GM21381 (cell line): ENCODE results near the gene ME3.
A peak's percentile ranks its signal among the peaks of the same experiment; 100 is the strongest.
"Not testable (repeated sequence)": the region's sequence is repeated elsewhere in the genome, so short reads cannot be mapped to it uniquely, and the experiment has no call there.

Source experiments
- ATAC-seq: cut with Tn5 transposase; IDR thresholded peaks from one replicate; pipeline ENCODE4 v1.9.1; 2021; ENCODE audit warnings: mild to moderate bottlenecking, moderate library complexity; ENCODE audit not compliant: unreplicated experiment

ME3 gene

GRCh38 chr11:86666193-86666592 is 6.2 kb downstream of the ME3 start:
- no peak for ATAC-seq

GRCh38 chr11:86664930-86665329 is 7.5 kb downstream of the ME3 start:
- ATAC-seq = no peak

DNA sequence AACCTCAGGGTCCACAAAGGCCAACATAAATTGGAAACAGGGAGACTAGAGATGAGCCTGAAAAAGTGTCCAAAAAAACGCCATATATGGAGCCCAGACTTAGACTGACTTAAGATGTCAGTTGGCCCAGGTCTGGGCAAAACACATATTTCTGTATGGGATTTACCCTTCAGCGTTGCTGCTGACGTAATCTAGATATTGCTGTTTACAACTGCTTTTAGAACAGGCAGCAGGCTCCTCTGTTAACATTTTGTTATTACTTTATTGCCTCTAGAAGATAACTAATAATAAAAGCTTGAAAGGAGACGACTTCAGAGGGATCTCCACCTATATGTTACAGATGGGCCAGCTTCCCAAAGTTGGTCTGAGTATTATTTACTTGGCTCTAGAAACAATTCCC is 8.7 kb downstream of the ME3 start:
- no peak for ATAC-seq

GRCh38 chr11:86663291-86663690 is 9.1 kb downstream of the ME3 start:
- ATAC-seq = no peak

- no peak for ATAC-seq
Measured at GRCh38 chr11:86660736-86661135, 11.7 kb downstream of the ME3 start.

- no peak for ATAC-seq
Measured at GRCh38 chr11:86660088-86660487, 12.3 kb downstream of the ME3 start.

- no peak for ATAC-seq
Measured at GRCh38 chr11:86658534-86658933, 13.9 kb downstream of the ME3 start.

- ATAC-seq = not testable (repeated sequence)
Measured at GRCh38 chr11:86645212-86645611, 27.2 kb downstream of the ME3 start.

DNA sequence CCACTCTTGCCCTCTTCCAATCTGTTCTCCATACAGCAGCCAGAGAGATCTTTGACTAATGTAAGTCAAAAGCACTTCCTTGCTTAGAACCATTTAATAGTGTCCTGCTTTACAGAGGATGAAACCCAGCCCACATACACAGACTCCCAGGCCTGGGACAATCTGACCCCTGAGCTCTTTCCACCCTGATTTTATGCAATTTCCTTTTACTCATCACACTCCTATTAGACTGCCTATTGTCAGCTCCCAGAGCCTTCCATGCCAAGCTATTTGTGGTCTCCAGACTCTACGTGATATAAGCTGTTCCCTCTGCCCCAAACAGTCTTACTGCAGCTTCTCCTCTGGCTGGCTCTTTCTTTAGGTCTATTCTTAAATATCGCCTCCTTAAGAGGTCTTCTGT is 28.1 kb downstream of the ME3 start:
- no peak for ATAC-seq

- no peak for ATAC-seq
Measured at GRCh38 chr11:86641537-86642261, 30.7 kb downstream of the ME3 start.

DNA sequence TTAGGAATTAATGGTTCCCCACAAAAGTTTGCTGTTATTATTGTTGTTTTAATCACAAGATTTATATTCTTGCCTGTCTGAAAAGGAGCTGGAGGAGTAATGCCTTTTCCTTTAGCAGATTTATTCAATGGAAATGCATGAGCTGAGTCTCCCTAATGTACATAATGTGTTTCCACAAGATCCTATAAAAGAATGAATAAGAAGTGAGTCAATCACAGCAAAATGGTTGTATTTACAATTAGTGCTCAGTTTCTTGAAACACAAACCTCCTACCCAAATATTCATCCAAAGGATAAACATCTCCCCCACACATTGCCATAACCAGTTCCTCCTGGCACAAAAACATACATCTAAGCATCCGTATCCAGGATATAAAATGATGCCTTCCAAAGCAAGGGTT is 33.3 kb downstream of the ME3 start:
- no peak for ATAC-seq

DNA sequence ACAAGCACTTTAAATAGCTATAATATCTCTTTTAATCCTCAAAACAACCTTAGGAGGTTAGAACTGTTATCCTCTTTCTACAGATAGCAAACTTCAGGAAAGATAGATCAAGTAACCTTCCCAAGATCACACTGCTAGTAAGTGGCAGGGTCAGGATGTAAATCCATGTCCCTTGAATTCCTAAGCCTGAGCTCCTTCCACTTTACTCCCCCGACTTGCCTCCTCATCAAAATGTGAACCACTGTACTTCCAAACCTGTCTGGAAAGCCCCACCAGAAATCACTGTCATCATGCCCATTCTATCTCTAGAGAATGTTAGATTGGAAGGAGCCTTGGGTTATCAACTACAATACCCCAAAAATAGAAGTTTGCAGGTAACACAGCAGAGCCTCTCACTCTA is 33.7 kb downstream of the ME3 start:
- no peak for ATAC-seq

- no peak for ATAC-seq
Measured at GRCh38 chr11:86637988-86638387, 34.4 kb downstream of the ME3 start.

DNA sequence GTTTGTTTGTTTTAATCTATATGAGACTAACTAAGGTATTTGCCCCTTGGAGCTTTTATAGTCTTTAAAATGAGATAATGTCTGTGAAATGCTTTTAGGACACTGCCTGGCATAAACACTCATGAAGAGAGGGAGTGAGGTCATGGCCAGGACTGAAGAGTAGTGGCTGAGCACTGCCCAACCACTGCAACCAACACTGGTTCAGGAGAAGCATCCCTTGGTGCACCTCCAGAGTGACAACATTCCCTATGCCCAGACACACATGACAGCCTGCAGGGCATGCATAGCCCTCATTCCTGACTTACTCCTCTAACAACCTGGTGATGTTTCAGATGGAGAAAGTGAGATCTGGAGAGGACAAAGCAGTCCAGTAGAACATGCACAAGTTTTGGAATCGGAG is 36.1 kb downstream of the ME3 start:
- ATAC-seq = no peak

GRCh38 chr11:86632499-86633269 is 39.7 kb downstream of the ME3 start:
- no peak for ATAC-seq

DNA sequence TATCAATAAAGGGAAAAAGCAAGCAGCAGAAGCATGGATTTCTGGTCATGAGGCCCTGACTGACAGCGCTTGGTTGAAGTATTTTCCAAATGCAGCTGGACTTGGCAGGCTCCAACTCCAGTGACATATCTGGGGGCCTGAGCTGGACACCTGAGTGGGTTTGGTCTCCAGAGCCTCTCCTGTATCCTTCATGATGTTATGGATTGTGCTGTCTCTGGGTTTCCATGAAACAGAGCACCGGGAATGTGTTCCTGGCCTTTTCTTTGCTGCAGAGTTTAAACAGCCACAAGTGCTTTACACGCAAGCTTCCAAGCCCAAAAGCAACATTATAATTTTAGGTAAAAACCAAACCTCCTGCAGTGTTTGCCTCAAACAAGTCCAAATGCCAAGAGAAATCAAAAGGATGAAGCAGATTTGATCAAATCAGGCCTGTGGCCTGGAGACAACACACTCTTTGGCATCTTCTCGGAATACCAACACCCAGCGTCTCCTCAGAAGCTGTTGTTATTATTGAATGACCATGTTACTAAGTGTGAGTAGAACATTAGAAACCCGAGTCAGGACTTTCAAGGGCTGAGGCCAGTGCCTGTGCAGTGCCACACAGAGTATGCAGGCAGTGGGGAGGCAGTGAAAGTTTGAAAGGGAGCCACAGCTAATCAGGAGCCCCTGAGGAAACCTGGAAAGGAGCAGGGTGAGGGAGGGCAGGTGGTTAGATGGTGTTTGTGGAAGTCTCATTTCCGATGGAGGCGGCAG is 42.0 kb downstream of the ME3 start:
- ATAC-seq = no peak

GRCh38 chr11:86629045-86629706 is 43.2 kb downstream of the ME3 start:
- no peak for ATAC-seq

DNA sequence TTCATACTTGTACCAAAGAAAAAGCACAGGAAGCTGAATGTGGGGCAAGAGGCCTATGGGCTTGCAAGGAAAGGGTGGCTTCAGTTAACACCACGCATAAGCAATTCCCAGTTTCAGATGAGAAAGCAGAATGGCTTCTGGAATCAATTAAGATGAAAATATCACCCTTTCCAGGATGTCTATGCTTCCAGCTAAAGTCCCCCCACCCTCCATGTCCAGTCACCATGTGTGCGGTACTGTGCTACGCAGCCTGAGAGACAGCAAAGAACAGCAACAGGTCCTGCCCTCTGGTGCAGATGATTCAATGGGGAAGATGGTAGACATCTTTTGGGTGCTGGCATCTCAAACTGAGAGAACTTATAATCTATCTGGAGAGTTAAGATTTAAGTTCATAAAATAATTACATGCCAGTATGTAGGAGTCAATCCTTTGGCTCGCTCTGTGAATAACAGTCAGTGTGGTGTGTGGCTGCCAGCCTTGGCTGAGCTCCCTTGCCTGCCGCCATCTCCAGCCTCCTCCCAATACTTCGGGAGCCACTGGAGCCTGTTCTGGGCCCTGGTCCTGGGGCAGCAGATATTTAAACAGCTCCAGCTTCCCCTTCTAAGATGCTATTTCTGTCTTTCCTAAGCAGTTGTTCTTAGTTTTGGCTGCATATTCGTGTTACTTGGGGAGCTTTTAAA is 44.5 kb downstream of the ME3 start:
- ATAC-seq = no peak

GRCh38 chr11:86625981-86626380 is 46.4 kb downstream of the ME3 start:
- peak; percentile 7 for ATAC-seq

DNA sequence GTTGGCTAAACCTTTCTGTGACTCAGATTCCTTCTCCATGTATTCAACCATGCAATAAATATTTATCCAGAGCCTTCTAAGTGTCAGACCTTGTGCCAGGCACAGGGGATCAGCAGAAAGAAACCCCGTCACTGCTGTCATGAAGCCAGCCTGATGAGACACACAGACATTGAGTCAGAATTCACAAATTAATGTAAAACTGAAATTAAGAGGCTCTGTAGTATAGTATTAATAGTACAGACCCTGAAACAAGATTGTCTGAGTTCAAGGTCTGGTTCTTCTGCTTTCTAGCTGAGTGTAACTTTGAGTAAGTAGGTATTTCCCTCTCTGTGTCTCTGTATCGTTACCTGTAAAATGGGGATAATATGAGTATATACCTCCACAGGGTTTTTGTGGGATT is 46.9 kb downstream of the ME3 start:
- ATAC-seq = peak; percentile 66

DNA sequence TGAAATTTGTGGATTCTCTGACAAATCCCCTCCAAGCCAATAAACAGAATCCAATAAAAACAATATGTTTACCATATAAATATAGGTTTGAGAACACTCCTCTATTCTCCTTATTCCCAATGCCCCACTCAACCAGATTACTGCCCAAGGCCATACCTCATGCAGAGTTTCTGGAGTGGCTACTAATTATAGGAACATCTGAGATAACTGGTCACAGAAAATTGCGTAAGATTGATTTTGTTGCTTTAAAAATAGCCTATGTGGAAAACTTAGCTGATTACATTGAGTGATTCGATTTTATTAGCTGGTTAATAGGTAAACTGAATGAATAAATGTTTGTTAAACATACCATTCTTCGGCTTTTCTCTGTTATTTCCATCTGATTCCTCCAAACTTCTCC is 48.0 kb downstream of the ME3 start:
- no peak for ATAC-seq
